OCI-LY1 (cell line): ENCODE data around the gene TTLL5.

Experiments
- EZH2 ChIP-seq: fragments of 200-600 bp; sonication (generic), shearing (Covaris generic); IDR thresholded peaks from 2 replicates; pipeline ENCODE4 v1.8.0; 2017; ENCODE audit warnings: borderline replicate concordance, mixed run types, mild to moderate bottlenecking, antibody characterized with exemption, low read length, moderate library complexity, mixed read lengths
- TF ChIP-seq, protein P1 (sequence below): fragments of 200-600 bp; sonication (generic), shearing (Covaris generic); IDR thresholded peaks from 2 replicates; pipeline ENCODE4 v1.5.1; 2017; ENCODE audit warnings: mild to moderate bottlenecking, antibody characterized with exemption, low read length, moderate library complexity, mixed read lengths

DNA sequence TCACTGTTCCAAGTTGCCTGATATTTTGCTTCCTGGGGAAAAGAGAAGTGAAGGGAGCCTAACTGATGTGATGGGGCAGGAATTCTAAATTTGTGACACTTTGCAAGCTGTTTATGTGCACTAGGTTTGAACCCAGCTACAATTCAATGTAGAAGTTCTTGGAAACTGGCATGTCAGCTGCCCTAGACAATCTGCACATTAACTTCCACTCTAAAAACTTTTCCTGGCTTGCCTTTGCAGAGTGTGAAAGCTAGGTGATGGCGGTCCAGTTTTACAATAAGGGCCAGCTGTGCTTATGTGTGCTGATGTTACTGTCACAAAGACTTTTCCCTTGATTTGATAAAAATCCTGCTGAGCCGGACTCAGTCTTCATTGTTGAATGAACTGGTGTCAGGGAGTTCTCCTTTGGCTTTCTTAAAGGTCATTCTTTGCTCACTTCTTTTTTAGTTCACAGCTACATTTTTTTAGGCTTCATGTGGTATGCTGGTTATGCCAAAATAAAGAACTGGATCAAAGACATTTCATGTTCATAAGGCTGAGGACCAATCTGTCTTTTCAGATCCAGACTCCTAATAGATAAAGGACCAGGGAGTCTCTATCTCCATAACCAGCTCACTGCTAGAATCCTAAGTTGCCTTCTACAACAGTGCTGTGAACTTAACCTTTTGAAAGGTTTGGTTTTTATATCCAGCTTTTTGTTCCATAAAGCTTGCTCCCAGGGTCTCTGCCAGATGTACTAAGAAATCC lies 187.3 kb downstream of the TTLL5 start:
- TF ChIP-seq, protein P1, sequence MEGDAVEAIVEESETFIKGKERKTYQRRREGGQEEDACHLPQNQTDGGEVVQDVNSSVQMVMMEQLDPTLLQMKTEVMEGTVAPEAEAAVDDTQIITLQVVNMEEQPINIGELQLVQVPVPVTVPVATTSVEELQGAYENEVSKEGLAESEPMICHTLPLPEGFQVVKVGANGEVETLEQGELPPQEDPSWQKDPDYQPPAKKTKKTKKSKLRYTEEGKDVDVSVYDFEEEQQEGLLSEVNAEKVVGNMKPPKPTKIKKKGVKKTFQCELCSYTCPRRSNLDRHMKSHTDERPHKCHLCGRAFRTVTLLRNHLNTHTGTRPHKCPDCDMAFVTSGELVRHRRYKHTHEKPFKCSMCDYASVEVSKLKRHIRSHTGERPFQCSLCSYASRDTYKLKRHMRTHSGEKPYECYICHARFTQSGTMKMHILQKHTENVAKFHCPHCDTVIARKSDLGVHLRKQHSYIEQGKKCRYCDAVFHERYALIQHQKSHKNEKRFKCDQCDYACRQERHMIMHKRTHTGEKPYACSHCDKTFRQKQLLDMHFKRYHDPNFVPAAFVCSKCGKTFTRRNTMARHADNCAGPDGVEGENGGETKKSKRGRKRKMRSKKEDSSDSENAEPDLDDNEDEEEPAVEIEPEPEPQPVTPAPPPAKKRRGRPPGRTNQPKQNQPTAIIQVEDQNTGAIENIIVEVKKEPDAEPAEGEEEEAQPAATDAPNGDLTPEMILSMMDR, result no peak
- TF ChIP-seq EZH2, result no peak
